Measurements from ENCODE around the gene CERS3.

DNA sequence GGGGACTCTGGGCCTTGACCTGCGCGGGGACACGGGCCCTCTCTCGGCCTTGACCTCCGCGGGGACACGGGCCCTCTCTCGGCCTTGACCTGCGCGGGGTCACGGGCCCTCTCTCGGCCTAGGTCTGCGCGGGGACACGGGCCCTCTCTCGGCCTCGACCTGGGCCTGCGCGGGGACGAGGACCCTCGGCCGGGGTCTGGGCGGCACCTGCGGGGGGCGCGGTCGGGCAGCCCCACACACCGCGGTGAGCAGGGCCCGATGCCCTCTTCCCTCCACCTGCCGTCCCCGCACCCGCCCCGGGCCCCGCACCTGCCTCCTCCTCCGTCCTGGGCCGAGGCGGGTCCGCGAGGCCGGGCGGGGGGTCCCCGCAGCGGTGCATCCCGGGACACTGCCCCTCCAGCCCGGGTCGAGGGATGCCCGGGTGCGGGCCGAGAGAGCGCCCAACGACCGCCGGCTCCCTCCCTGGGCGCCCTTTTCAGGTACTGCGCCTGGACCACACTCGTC is 15.6 kb upstream of the CERS3 start:
- TF ChIP-seq, protein P1, sequence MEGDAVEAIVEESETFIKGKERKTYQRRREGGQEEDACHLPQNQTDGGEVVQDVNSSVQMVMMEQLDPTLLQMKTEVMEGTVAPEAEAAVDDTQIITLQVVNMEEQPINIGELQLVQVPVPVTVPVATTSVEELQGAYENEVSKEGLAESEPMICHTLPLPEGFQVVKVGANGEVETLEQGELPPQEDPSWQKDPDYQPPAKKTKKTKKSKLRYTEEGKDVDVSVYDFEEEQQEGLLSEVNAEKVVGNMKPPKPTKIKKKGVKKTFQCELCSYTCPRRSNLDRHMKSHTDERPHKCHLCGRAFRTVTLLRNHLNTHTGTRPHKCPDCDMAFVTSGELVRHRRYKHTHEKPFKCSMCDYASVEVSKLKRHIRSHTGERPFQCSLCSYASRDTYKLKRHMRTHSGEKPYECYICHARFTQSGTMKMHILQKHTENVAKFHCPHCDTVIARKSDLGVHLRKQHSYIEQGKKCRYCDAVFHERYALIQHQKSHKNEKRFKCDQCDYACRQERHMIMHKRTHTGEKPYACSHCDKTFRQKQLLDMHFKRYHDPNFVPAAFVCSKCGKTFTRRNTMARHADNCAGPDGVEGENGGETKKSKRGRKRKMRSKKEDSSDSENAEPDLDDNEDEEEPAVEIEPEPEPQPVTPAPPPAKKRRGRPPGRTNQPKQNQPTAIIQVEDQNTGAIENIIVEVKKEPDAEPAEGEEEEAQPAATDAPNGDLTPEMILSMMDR (IDR thresholded peaks at IDR 0.05): no peak
- no peak for TF ChIP-seq POLR2A (IDR thresholded peaks at IDR 0.05)

All from thyroid gland (tissue), 4 donors.